GM12891 (cell line): ENCODE measurements around the gene HLX.

Experiments
- POLR2A ChIP-seq: IDR thresholded peaks from 2 replicates; pipeline ENCODE4 v1.6.1; 2011; ENCODE audit warnings: low read depth, low read length, control low read depth
- POLR2AphosphoS5 ChIP-seq: IDR thresholded peaks from 2 replicates; pipeline ENCODE4 v1.6.1; 2011; ENCODE audit warnings: low read depth, low read length, control low read depth
- TAF1 ChIP-seq: IDR thresholded peaks from 2 replicates; pipeline ENCODE4 v1.6.1; 2011; ENCODE audit warnings: low read depth, low read length, control low read depth

DNA sequence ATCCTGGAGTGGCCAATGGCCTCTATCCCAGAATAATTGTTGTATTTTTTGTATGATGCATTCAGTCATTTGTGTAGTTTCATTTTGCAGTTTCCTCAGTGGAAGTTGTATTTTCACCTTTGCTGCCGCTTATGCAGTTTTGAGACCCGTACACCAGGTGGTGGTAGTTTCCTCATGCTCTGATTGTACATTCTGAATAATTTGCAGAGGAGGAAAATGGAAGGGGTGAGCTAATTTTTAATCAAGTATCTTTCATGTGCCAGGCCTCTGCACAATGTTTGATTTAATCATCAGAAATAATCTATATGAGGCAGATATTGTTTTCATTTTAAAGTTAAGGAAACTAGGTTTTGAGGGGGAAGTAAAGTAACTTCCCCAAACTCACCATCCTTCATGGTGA, 29.5 kb downstream of the HLX start:
- no peak for TF ChIP-seq POLR2AphosphoS5
- no peak for TF ChIP-seq POLR2A
- no peak for TF ChIP-seq TAF1
